Neural progenitor cell (in vitro differentiated cells): Measurements from ENCODE around the gene TAF5.

Experiments
- EZH2 ChIP-seq: fragments of 200-600 bp; sonication (generic); IDR thresholded peaks from 2 replicates; pipeline ENCODE4 v1.6.1; 2017; ENCODE audit warnings: antibody characterized with exemption, mild to moderate bottlenecking, moderate library complexity
- EZH2phosphoT487 ChIP-seq: fragments of 200-600 bp; sonication (generic); IDR thresholded peaks from 2 replicates; pipeline ENCODE4 v1.6.1; 2017; ENCODE audit warnings: antibody characterized with exemption
- TF ChIP-seq, protein P1 (sequence below): fragments of 200-600 bp; sonication (generic); IDR thresholded peaks from 2 replicates; pipeline ENCODE4 v1.5.1; 2017; ENCODE audit warnings: antibody characterized with exemption, mild to moderate bottlenecking

- TF ChIP-seq, protein P1, sequence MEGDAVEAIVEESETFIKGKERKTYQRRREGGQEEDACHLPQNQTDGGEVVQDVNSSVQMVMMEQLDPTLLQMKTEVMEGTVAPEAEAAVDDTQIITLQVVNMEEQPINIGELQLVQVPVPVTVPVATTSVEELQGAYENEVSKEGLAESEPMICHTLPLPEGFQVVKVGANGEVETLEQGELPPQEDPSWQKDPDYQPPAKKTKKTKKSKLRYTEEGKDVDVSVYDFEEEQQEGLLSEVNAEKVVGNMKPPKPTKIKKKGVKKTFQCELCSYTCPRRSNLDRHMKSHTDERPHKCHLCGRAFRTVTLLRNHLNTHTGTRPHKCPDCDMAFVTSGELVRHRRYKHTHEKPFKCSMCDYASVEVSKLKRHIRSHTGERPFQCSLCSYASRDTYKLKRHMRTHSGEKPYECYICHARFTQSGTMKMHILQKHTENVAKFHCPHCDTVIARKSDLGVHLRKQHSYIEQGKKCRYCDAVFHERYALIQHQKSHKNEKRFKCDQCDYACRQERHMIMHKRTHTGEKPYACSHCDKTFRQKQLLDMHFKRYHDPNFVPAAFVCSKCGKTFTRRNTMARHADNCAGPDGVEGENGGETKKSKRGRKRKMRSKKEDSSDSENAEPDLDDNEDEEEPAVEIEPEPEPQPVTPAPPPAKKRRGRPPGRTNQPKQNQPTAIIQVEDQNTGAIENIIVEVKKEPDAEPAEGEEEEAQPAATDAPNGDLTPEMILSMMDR, result no peak
- TF ChIP-seq EZH2, result no peak
- no peak for TF ChIP-seq EZH2phosphoT487
These were observed 56.0 kb downstream of the TAF5 start for GRCh38 chr10:103423748-103424147.
